Measurements from ENCODE around the gene CTDNEP1. TPM values are rescaled to one million over a fixed set of nuclear protein-coding genes. Genes with fewer than 3 reads are reported as not detected.

Gene CTDNEP1
- total RNA-seq, 5 donors from 2014 or later (not counting 1 experiment from before 2014, with no cell fraction given) = 109 to 131 (median 125) TPM

DNA sequence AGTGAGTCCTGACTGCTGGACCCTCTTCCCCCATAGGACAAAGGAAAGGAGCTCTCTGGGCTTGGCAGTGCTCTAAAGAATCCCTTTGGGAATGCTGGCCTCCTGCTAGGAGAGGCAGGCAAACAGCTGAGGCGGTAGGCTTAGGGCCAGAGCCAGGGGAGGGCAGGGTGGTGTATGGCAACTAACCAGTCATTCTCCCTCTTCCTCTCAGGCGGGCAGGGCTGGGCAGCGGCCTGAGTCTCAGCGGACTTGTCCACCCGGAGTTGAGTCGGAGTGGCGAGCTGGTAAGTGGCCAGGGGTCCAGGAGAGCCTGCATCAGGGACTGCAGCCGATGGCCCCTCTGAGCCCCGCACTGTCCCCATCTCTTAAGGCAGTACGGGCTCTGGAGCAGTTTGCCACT, 27.4 kb downstream of the CTDNEP1 start:
- 98% methylated on average over 8 of the region's 10 CpGs for WGBS (ENCODE audit: insufficient coverage)
- Mint-ChIP-seq H3K27ac (no peak overlapping the region), H3K36me3 (peaks cover 18% of the 10 kb centered on the region), H3K4me3 (no peak overlapping the region), H3K27me3 (no peaks in the 10 kb centered on the region), H3K4me1 (peaks cover 17 to 24% (median 23%) of the 10 kb centered on the region in 3 donors), H3K9me3 (no peaks in the 10 kb centered on the region)
- Histone ChIP-seq H3K9me3 (no peaks in the 10 kb centered on the region), H3K27me3 (replicated peaks in 1 of 2; ENCODE audit: control insufficient read depth in 2 of 2, extremely low read depth in 1 of 2, insufficient read depth in 2 of 2, low read length in 1 of 2) (no peaks in the 10 kb centered on the region), H3K27ac (ENCODE audit: low read length) (no peak overlapping the region), H3K4me3 (ENCODE audit: control insufficient read depth in 1 of 2, extremely low read depth in 1 of 2, low read length in 1 of 2) (no peak overlapping the region), H3K36me3 (ENCODE audit: control insufficient read depth in 2 of 2, extremely low read depth in 1 of 2, insufficient read depth in 1 of 2, low read length in 1 of 2) (peaks cover 15 to 75% of the 10 kb centered on the region in 2 donors), H3K4me1 (ENCODE audit: control insufficient read depth in 1 of 2, extremely low read depth in 1 of 2, insufficient read depth in 2 of 2, low read length in 2 of 2) (peaks cover 9 to 23% of the 10 kb centered on the region in 2 experiments)
- POLR2A ChIA-PET = interaction anchor here in 1 of 2 donors (0.7 kb wide), 1 partner anchor 20 kb away, joined by 3 read pairs; no protein-coding TSS in a partner anchor
- ATAC-seq (replicated peaks in 1 of 4) (no peak), DNase-seq (no peak)
- CTCF ChIA-PET = no interaction called here

DNA sequence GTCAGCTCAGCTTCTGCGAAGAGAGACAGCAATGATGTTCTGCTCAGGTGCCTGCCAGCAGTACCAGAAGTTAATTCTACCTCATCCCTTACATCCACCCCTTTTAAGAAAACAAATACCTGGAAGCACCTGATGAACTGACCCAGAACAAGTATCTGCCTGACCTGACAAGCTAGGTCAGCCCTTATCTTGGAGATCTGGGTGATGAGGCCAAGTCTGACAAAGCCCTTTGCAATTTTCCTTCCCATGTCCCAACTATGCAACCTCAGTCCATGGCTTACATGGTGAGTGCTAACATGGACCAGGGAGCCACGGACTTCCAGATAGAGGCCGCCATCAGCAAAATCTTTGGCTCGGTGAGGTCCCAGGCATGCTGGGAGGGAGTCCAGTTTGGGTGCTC, 28.2 kb downstream of the CTDNEP1 start:
- peaks cover 25 to 30% (median 30%) of the 10 kb centered on the region in 3 donors for H3K4me1 Mint-ChIP-seq
- no peak for DNase-seq
- Histone ChIP-seq H3K27me3 (replicated peaks in 1 of 2; ENCODE audit: control insufficient read depth in 2 of 2, extremely low read depth in 1 of 2, insufficient read depth in 2 of 2, low read length in 1 of 2) (no peaks in the 10 kb centered on the region), H3K36me3 (ENCODE audit: control insufficient read depth in 2 of 2, extremely low read depth in 1 of 2, insufficient read depth in 1 of 2, low read length in 1 of 2) (peaks cover 11 to 68% of the 10 kb centered on the region in 2 donors), H3K9me3 (no peaks in the 10 kb centered on the region), H3K4me3 (ENCODE audit: control insufficient read depth in 1 of 2, extremely low read depth in 1 of 2, low read length in 1 of 2) (no peak overlapping the region), H3K27ac (ENCODE audit: low read length) (no peak overlapping the region), H3K4me1 (ENCODE audit: control insufficient read depth in 1 of 2, extremely low read depth in 1 of 2, insufficient read depth in 2 of 2, low read length in 2 of 2) (peaks cover 16 to 30% of the 10 kb centered on the region in 2 experiments)
- no peaks in the 10 kb centered on the region for H3K27me3 Mint-ChIP-seq
- H3K27ac Mint-ChIP-seq = no peak overlapping the region
- CTCF ChIA-PET = interaction anchor here in 1 of 2 donors (0.6 kb wide), 1 partner anchor 9 kb away, joined by 3 read pairs; no protein-coding TSS in a partner anchor
- 91% methylated on average over 4 of the region's 4 CpGs for WGBS (ENCODE audit: insufficient coverage)
- H3K36me3 Mint-ChIP-seq = peaks cover 16% of the 10 kb centered on the region
- H3K9me3 Mint-ChIP-seq = no peaks in the 10 kb centered on the region
- ATAC-seq (replicated peaks in 1 of 4) = no peak
- POLR2A ChIA-PET = no interaction called here
- H3K4me3 Mint-ChIP-seq = no peak overlapping the region

DNA sequence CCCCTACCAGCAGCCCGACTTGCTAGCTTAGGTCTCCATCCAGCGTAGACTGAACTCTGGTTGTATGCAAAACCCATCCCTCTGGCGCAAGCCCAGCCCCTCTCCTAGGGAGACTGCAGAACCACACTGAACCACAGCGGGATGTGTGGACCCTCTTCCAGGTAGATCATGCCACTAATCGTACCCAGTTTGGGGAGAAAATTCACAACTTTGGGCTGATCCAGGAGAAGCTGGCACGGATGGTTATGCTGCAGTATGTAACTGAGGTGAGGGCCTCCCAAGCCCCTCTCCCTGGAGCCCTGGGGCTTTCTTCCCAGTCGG, 28.6 kb downstream of the CTDNEP1 start:
- H3K4me3 ChIP-seq (ENCODE audit: control insufficient read depth in 1 of 2, extremely low read depth in 1 of 2, low read length in 1 of 2) = no peak overlapping the region
- DNase-seq = no peak
- ChIA-PET CTCF (no interaction called here), POLR2A (no interaction called here)
- H3K27me3 Mint-ChIP-seq = no peaks in the 10 kb centered on the region
- no peak for ATAC-seq (replicated peaks in 1 of 4)
- no peak overlapping the region for H3K27ac Mint-ChIP-seq
- H3K36me3 Mint-ChIP-seq = peaks cover 13% of the 10 kb centered on the region
- 95% methylated on average over 6 of the region's 7 CpGs for WGBS (ENCODE audit: insufficient coverage)
- peaks cover 29 to 35% (median 31%) of the 10 kb centered on the region in 3 donors for H3K4me1 Mint-ChIP-seq
- no peaks in the 10 kb centered on the region for H3K27me3 ChIP-seq (replicated peaks in 1 of 2; ENCODE audit: control insufficient read depth in 2 of 2, extremely low read depth in 1 of 2, insufficient read depth in 2 of 2, low read length in 1 of 2)
- no peaks in the 10 kb centered on the region for H3K9me3 ChIP-seq
- no peaks in the 10 kb centered on the region for H3K9me3 Mint-ChIP-seq
- no peak overlapping the region for H3K27ac ChIP-seq (ENCODE audit: low read length)
- H3K4me1 ChIP-seq (ENCODE audit: control insufficient read depth in 1 of 2, extremely low read depth in 1 of 2, insufficient read depth in 2 of 2, low read length in 2 of 2) = peaks cover 20 to 34% of the 10 kb centered on the region in 2 experiments
- no peak overlapping the region for H3K4me3 Mint-ChIP-seq
- H3K36me3 ChIP-seq (ENCODE audit: control insufficient read depth in 2 of 2, extremely low read depth in 1 of 2, insufficient read depth in 1 of 2, low read length in 1 of 2) = peaks cover 11 to 64% of the 10 kb centered on the region in 2 donors

DNA sequence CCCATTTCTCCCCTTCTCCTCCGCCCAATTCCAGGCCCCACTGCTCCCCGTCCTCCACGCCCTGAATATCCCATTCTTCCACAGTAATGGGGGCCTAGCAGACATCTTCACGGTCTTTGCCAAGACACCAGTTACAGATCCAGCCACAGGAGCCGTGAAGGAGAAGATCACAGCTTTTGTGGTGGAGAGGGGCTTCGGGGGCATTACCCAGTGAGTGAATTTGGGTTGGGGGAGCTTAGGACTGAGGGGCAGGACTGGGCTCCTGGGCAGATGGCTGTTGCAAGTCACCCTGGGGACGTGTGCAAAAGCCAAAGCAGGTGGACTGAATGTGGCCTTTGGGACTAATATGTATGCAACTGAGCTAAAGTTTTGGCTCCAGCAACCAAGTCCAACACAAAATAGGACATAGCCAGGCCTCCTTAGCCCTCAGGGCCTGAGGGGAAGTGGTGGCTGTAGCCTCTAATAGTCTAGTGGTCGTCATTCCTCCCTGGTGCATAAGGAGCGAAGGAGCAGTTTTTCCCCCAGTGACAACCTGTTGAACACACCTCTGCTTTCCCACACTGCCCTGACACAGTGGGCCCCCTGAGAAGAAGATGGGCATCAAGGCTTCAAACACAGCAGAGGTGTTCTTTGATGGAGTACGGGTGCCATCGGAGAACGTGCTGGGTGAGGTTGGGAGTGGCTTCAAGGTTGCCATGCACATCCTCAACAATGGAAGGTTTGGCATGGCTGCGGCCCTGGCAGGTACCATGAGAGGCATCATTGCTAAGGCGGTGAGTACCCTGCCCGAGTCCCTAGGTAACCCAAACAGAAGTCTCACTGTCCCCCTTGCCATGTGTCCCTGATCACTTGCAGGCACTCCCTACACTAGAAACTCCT, 29.2 kb downstream of the CTDNEP1 start:
- ATAC-seq (replicated peaks in 1 of 4) (no peak), DNase-seq (no peak)
- no peaks in the 10 kb centered on the region for H3K9me3 ChIP-seq
- H3K4me1 ChIP-seq (ENCODE audit: control insufficient read depth in 1 of 2, extremely low read depth in 1 of 2, insufficient read depth in 2 of 2, low read length in 2 of 2) = peaks cover 20 to 39% of the 10 kb centered on the region in 2 experiments
- Mint-ChIP-seq H3K9me3 (no peaks in the 10 kb centered on the region), H3K4me3 (no peak overlapping the region), H3K4me1 (peaks cover 35 to 39% (median 35%) of the 10 kb centered on the region in 3 donors), H3K27ac (peak overlapping the region in 1 of 2 donors; percentile 18), H3K27me3 (no peaks in the 10 kb centered on the region), H3K36me3 (peaks cover 11% of the 10 kb centered on the region)
- WGBS (ENCODE audit: insufficient coverage) = 91% methylated on average over 12 of the region's 15 CpGs
- no peak overlapping the region for H3K4me3 ChIP-seq (ENCODE audit: control insufficient read depth in 1 of 2, extremely low read depth in 1 of 2, low read length in 1 of 2)
- CTCF ChIA-PET = interaction anchor here in 1 of 2 donors (1.1 kb wide), 1 partner anchor 10 kb away, joined by 3 read pairs; no protein-coding TSS in a partner anchor
- H3K27ac ChIP-seq (ENCODE audit: low read length) = no peak overlapping the region
- no peaks in the 10 kb centered on the region for H3K27me3 ChIP-seq (replicated peaks in 1 of 2; ENCODE audit: control insufficient read depth in 2 of 2, extremely low read depth in 1 of 2, insufficient read depth in 2 of 2, low read length in 1 of 2)
- POLR2A ChIA-PET = no interaction called here
- peaks cover 8 to 59% of the 10 kb centered on the region in 2 donors for H3K36me3 ChIP-seq (ENCODE audit: control insufficient read depth in 2 of 2, extremely low read depth in 1 of 2, insufficient read depth in 1 of 2, low read length in 1 of 2)

DNA sequence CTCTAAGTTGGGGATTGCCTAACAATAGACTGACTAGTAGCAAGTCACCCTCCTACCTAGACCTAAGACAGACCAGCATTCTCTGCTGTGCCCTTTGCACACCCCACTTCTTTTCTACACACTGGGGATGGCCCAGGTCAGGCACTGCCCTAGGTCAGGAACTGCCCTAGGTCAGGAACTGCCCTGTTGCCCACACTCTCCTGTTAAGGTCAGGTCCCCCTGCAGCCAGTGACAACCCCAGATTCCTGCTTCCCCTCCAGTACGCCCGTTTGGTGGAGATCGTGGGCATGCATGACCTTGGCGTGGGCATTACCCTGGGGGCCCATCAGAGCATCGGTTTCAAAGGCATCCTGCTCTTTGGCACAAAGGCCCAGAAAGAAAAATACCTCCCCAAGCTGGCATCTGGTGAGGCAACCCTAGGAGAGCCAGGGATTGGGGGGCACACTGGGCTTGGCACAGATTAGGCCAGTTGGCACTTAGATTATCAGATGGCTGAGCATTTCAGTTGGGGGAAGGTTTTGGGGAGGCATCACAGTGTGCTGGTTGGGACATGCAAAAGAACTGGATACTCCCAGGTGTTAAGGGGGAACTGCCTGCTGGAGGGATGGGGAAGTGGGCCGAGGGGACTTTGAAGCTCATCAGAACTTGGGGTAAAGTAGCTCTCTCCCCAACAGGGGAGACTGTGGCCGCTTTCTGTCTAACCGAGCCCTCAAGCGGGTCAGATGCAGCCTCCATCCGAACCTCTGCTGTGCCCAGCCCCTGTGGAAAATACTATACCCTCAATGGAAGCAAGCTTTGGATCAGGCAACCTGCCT, 30.0 kb downstream of the CTDNEP1 start:
- Histone ChIP-seq H3K9me3 (no peaks in the 10 kb centered on the region), H3K27me3 (replicated peaks in 1 of 2; ENCODE audit: control insufficient read depth in 2 of 2, extremely low read depth in 1 of 2, insufficient read depth in 2 of 2, low read length in 1 of 2) (no peaks in the 10 kb centered on the region), H3K36me3 (ENCODE audit: control insufficient read depth in 2 of 2, extremely low read depth in 1 of 2, insufficient read depth in 1 of 2, low read length in 1 of 2) (peaks cover 7 to 50% of the 10 kb centered on the region in 2 donors), H3K4me3 (ENCODE audit: control insufficient read depth in 1 of 2, extremely low read depth in 1 of 2, low read length in 1 of 2) (no peak overlapping the region), H3K4me1 (ENCODE audit: control insufficient read depth in 1 of 2, extremely low read depth in 1 of 2, insufficient read depth in 2 of 2, low read length in 2 of 2) (peaks cover 25 to 46% of the 10 kb centered on the region in 2 experiments), H3K27ac (ENCODE audit: low read length) (no peak overlapping the region)
- Mint-ChIP-seq H3K36me3 (peaks cover 11% of the 10 kb centered on the region), H3K27me3 (no peaks in the 10 kb centered on the region), H3K4me3 (peak overlapping the region; percentile 36 to 91 (median 90)), H3K4me1 (peaks cover 39 to 44% (median 40%) of the 10 kb centered on the region in 3 donors), H3K9me3 (no peaks in the 10 kb centered on the region), H3K27ac (peak overlapping the region; percentile 90 to 92)
- ChIA-PET POLR2A (no interaction called here), CTCF (interaction anchor here in 1 of 2 donors (0.5 to 1.7 kb wide), 10 partner anchors 11 to 377 kb away, joined by 3 to 12 read pairs (median 4); partner anchors contain the start of genes GABARAP, PHF23 and TMEM102)
- ATAC-seq (replicated peaks in 1 of 4) (no peak), DNase-seq (no peak)
- WGBS (ENCODE audit: insufficient coverage) = 89% methylated on average over 8 of the region's 10 CpGs

All from T-cell (primary cell).